ENCODE results near the gene NEDD4L.

Gene NEDD4L

GRCh38 chr18:58196881-58197872 lies 153.2 kb downstream of the NEDD4L start:
- Mint-ChIP-seq H3K4me1 (peaks cover 9% of the 10 kb centered on the region), H3K27me3 (peaks cover 48% of the 10 kb centered on the region), H3K27ac (ENCODE audit: low read depth) (no peak overlapping the region), H3K36me3 (ENCODE audit: insufficient read depth) (no peaks in the 10 kb centered on the region), H3K4me3 (no peak overlapping the region), H3K9me3 (no peaks in the 10 kb centered on the region)
- DNase-seq (ENCODE audit: low spot score in 2 of 2) = no peak
- ATAC-seq (replicated peaks; ENCODE audit: extremely low read depth, poor library complexity, severe bottlenecking) = no peak

GRCh38 chr18:58201268-58201667 lies 157.2 kb downstream of the NEDD4L start:
- peaks cover 33% of the 10 kb centered on the region for H3K27me3 Mint-ChIP-seq
- no peaks in the 10 kb centered on the region for H3K4me1 Mint-ChIP-seq
- H3K4me3 Mint-ChIP-seq = no peak overlapping the region
- no peak for ATAC-seq (replicated peaks; ENCODE audit: extremely low read depth, poor library complexity, severe bottlenecking)
- H3K27ac Mint-ChIP-seq (ENCODE audit: low read depth) = no peak overlapping the region
- no peak for DNase-seq (ENCODE audit: low spot score in 2 of 2)
- no peaks in the 10 kb centered on the region for H3K36me3 Mint-ChIP-seq (ENCODE audit: insufficient read depth)
- no peaks in the 10 kb centered on the region for H3K9me3 Mint-ChIP-seq

GRCh38 chr18:58201733-58202730 lies 158.0 kb downstream of the NEDD4L start:
- no peak for ATAC-seq (replicated peaks; ENCODE audit: extremely low read depth, poor library complexity, severe bottlenecking)
- no peak for DNase-seq (ENCODE audit: low spot score in 2 of 2)
- Mint-ChIP-seq H3K9me3 (no peaks in the 10 kb centered on the region), H3K27ac (ENCODE audit: low read depth) (no peak overlapping the region), H3K27me3 (peaks cover 33% of the 10 kb centered on the region), H3K4me3 (no peak overlapping the region), H3K36me3 (ENCODE audit: insufficient read depth) (no peaks in the 10 kb centered on the region), H3K4me1 (no peaks in the 10 kb centered on the region)

GRCh38 chr18:58204776-58205442 lies 160.9 kb downstream of the NEDD4L start:
- H3K9me3 Mint-ChIP-seq = no peaks in the 10 kb centered on the region
- H3K4me3 Mint-ChIP-seq = no peak overlapping the region
- no peak for ATAC-seq (replicated peaks; ENCODE audit: extremely low read depth, poor library complexity, severe bottlenecking)
- DNase-seq (ENCODE audit: low spot score in 2 of 2) = no peak
- no peak overlapping the region for H3K27ac Mint-ChIP-seq (ENCODE audit: low read depth)
- peaks cover 38% of the 10 kb centered on the region for H3K27me3 Mint-ChIP-seq
- no peaks in the 10 kb centered on the region for H3K4me1 Mint-ChIP-seq
- H3K36me3 Mint-ChIP-seq (ENCODE audit: insufficient read depth) = no peaks in the 10 kb centered on the region

- ATAC-seq (replicated peaks; ENCODE audit: extremely low read depth, poor library complexity, severe bottlenecking) = no peak
- Mint-ChIP-seq H3K9me3 (no peaks in the 10 kb centered on the region), H3K4me1 (no peaks in the 10 kb centered on the region), H3K36me3 (ENCODE audit: insufficient read depth) (no peaks in the 10 kb centered on the region), H3K4me3 (no peak overlapping the region), H3K27ac (ENCODE audit: low read depth) (no peak overlapping the region), H3K27me3 (peaks cover 41% of the 10 kb centered on the region)
- no peak for DNase-seq (ENCODE audit: low spot score in 2 of 2)
Measured at GRCh38 chr18:58205443-58206160, 161.6 kb downstream of the NEDD4L start.

- ATAC-seq (replicated peaks; ENCODE audit: extremely low read depth, poor library complexity, severe bottlenecking) (no peak), DNase-seq (ENCODE audit: low spot score in 2 of 2) (no peak)
- no peaks in the 10 kb centered on the region for H3K9me3 Mint-ChIP-seq
- no peaks in the 10 kb centered on the region for H3K36me3 Mint-ChIP-seq (ENCODE audit: insufficient read depth)
- no peak overlapping the region for H3K27ac Mint-ChIP-seq (ENCODE audit: low read depth)
- no peak overlapping the region for H3K4me3 Mint-ChIP-seq
- H3K4me1 Mint-ChIP-seq = no peaks in the 10 kb centered on the region
- peaks cover 42% of the 10 kb centered on the region for H3K27me3 Mint-ChIP-seq
Measured at GRCh38 chr18:58207520-58208152, 163.6 kb downstream of the NEDD4L start.

- Mint-ChIP-seq H3K27ac (ENCODE audit: low read depth) (no peak overlapping the region), H3K36me3 (ENCODE audit: insufficient read depth) (no peaks in the 10 kb centered on the region), H3K27me3 (peaks cover 44% of the 10 kb centered on the region), H3K4me1 (peaks cover 4% of the 10 kb centered on the region), H3K9me3 (no peaks in the 10 kb centered on the region), H3K4me3 (no peak overlapping the region)
- ATAC-seq (replicated peaks; ENCODE audit: extremely low read depth, poor library complexity, severe bottlenecking) = no peak
- no peak for DNase-seq (ENCODE audit: low spot score in 2 of 2)
Measured at GRCh38 chr18:58208207-58208932, 164.3 kb downstream of the NEDD4L start.

- no peak for DNase-seq (ENCODE audit: low spot score in 2 of 2)
- H3K9me3 Mint-ChIP-seq = no peaks in the 10 kb centered on the region
- H3K36me3 Mint-ChIP-seq (ENCODE audit: insufficient read depth) = no peaks in the 10 kb centered on the region
- no peak overlapping the region for H3K4me3 Mint-ChIP-seq
- H3K27me3 Mint-ChIP-seq = peaks cover 52% of the 10 kb centered on the region
- no peak overlapping the region for H3K27ac Mint-ChIP-seq (ENCODE audit: low read depth)
- ATAC-seq (replicated peaks; ENCODE audit: extremely low read depth, poor library complexity, severe bottlenecking) = no peak
- peaks cover 13% of the 10 kb centered on the region for H3K4me1 Mint-ChIP-seq
Measured at GRCh38 chr18:58209326-58209725, 165.3 kb downstream of the NEDD4L start.

- no peak overlapping the region for H3K4me3 Mint-ChIP-seq
- no peak overlapping the region for H3K27ac Mint-ChIP-seq (ENCODE audit: low read depth)
- peaks cover 14% of the 10 kb centered on the region for H3K4me1 Mint-ChIP-seq
- DNase-seq (ENCODE audit: low spot score in 2 of 2) (no peak), ATAC-seq (replicated peaks; ENCODE audit: extremely low read depth, poor library complexity, severe bottlenecking) (no peak)
- no peaks in the 10 kb centered on the region for H3K36me3 Mint-ChIP-seq (ENCODE audit: insufficient read depth)
- peaks cover 53% of the 10 kb centered on the region for H3K27me3 Mint-ChIP-seq
- H3K9me3 Mint-ChIP-seq = no peaks in the 10 kb centered on the region
Measured at GRCh38 chr18:58211510-58211909, 167.5 kb downstream of the NEDD4L start.

- H3K4me3 Mint-ChIP-seq = no peak overlapping the region
- ATAC-seq (replicated peaks; ENCODE audit: extremely low read depth, poor library complexity, severe bottlenecking) = no peak
- H3K27me3 Mint-ChIP-seq = peaks cover 50% of the 10 kb centered on the region
- no peak overlapping the region for H3K27ac Mint-ChIP-seq (ENCODE audit: low read depth)
- peaks cover 14% of the 10 kb centered on the region for H3K4me1 Mint-ChIP-seq
- no peaks in the 10 kb centered on the region for H3K36me3 Mint-ChIP-seq (ENCODE audit: insufficient read depth)
- no peak for DNase-seq (ENCODE audit: low spot score in 2 of 2)
- no peaks in the 10 kb centered on the region for H3K9me3 Mint-ChIP-seq
Measured at GRCh38 chr18:58212274-58212673, 168.2 kb downstream of the NEDD4L start.

GRCh38 chr18:58213440-58213839 lies 169.4 kb downstream of the NEDD4L start:
- H3K4me3 Mint-ChIP-seq = no peak overlapping the region
- no peaks in the 10 kb centered on the region for H3K9me3 Mint-ChIP-seq
- no peak overlapping the region for H3K27ac Mint-ChIP-seq (ENCODE audit: low read depth)
- no peaks in the 10 kb centered on the region for H3K36me3 Mint-ChIP-seq (ENCODE audit: insufficient read depth)
- H3K27me3 Mint-ChIP-seq = peaks cover 48% of the 10 kb centered on the region
- ATAC-seq (replicated peaks; ENCODE audit: extremely low read depth, poor library complexity, severe bottlenecking) (no peak), DNase-seq (ENCODE audit: low spot score in 2 of 2) (no peak)
- peaks cover 14% of the 10 kb centered on the region for H3K4me1 Mint-ChIP-seq
